Stimulated activated naive CD8-positive, alpha-beta T cell treated with anti-CD3 and anti-CD28 coated beads, Interleukin-15, amount 100 ng/mL, for 72 hours (primary cell): ENCODE results near the gene PPIE.
"Not testable (repeated sequence)": the region's sequence is repeated elsewhere in the genome, so short reads cannot be mapped to it uniquely, and the experiment has no call there.

ENCODE experiments used
- ATAC-seq: fragments of 150-1000 bp; cut with Tn5 transposase; 2 replicates; pipeline ENCODE4 v1.10.0; 2021; ENCODE audit warnings: mild to moderate bottlenecking, moderate library complexity
- DNase-seq, 2 donors: peaks; one replicate each; pipeline ENCODE4 v3.0.0; 2021 to 2022
- H3K27ac Mint-ChIP-seq, 2 donors: one replicate each; pipeline ENCODE4 v1.8.0; 2022; ENCODE audit warnings: mild to moderate bottlenecking in 2 of 2, mixed read lengths in 2 of 2, moderate library complexity in 2 of 2
- H3K27me3 Mint-ChIP-seq: one replicate; pipeline ENCODE4 v1.8.0; 2022; ENCODE audit warnings: mixed read lengths
- H3K4me1 Mint-ChIP-seq: one replicate; pipeline ENCODE4 v1.8.0; 2022; ENCODE audit warnings: mild to moderate bottlenecking, mixed read lengths
- H3K4me3 Mint-ChIP-seq, 2 donors: one replicate each; pipeline ENCODE4 v1.8.0; 2022; ENCODE audit warnings: mild to moderate bottlenecking in 2 of 2, mixed read lengths in 2 of 2, moderate library complexity in 1 of 2
- H3K9me3 Mint-ChIP-seq, 2 donors: one replicate each; pipeline ENCODE4 v1.8.0; 2022; ENCODE audit warnings: mixed read lengths in 2 of 2

Gene PPIE

GRCh38 chr1:39791838-39792237 is 53.2 kb downstream of the PPIE start:
- H3K9me3 Mint-ChIP-seq = no peaks in the 10 kb centered on the region
- H3K27me3 Mint-ChIP-seq = peaks cover 62% of the 10 kb centered on the region
- no peak overlapping the region for H3K27ac Mint-ChIP-seq
- ATAC-seq = no peak
- no peak overlapping the region for H3K4me3 Mint-ChIP-seq
- peaks cover 14% of the 10 kb centered on the region for H3K4me1 Mint-ChIP-seq
- no peak for DNase-seq

- Mint-ChIP-seq H3K27ac (no peak overlapping the region), H3K9me3 (no peaks in the 10 kb centered on the region), H3K4me3 (no peak overlapping the region)
Measured at GRCh38 chr1:39795651-39796050, 57.0 kb downstream of the PPIE start.

GRCh38 chr1:39798859-39799769 is 60.4 kb downstream of the PPIE start:
- not testable (repeated sequence) for H3K9me3 Mint-ChIP-seq, H3K27me3 Mint-ChIP-seq
- peaks cover 17% of the 10 kb centered on the region for H3K4me1 Mint-ChIP-seq
- DNase-seq = peak; percentile 68 to 93
- H3K27ac Mint-ChIP-seq = peak overlapping the region; percentile 77 to 94
- ATAC-seq = peak; percentile 97
- H3K4me3 Mint-ChIP-seq = peak overlapping the region; percentile 60 to 67

More at GRCh38 chr1:39795651-39796050, 57.0 kb downstream of the PPIE start:
- ATAC-seq (no peak), DNase-seq (no peak)
- peaks cover 39% of the 10 kb centered on the region for H3K27me3 Mint-ChIP-seq
- peaks cover 23% of the 10 kb centered on the region for H3K4me1 Mint-ChIP-seq

- Mint-ChIP-seq H3K4me1 (peaks cover 17% of the 10 kb centered on the region), H3K27ac (peak overlapping the region; percentile 38 to 77), H3K27me3 (no peaks in the 10 kb centered on the region), H3K9me3 (no peaks in the 10 kb centered on the region), H3K4me3 (peak overlapping the region; percentile 60 to 67)
- ATAC-seq = peak; percentile 70
- DNase-seq = peak; percentile 52 to 70
Measured at GRCh38 chr1:39799770-39800470, 61.2 kb downstream of the PPIE start.

GRCh38 chr1:39800471-39800835 is 61.8 kb downstream of the PPIE start:
- Mint-ChIP-seq H3K9me3 (no peaks in the 10 kb centered on the region), H3K4me1 (peaks cover 17% of the 10 kb centered on the region), H3K27ac (no peak overlapping the region), H3K4me3 (no peak overlapping the region), H3K27me3 (no peaks in the 10 kb centered on the region)
- no peak for ATAC-seq
- DNase-seq = no peak

- Mint-ChIP-seq H3K27ac (no peak overlapping the region), H3K27me3 (no peaks in the 10 kb centered on the region), H3K4me1 (peaks cover 17% of the 10 kb centered on the region), H3K4me3 (no peak overlapping the region), H3K9me3 (no peaks in the 10 kb centered on the region)
- ATAC-seq (no peak), DNase-seq (no peak)
Measured at GRCh38 chr1:39802496-39803260, 64.0 kb downstream of the PPIE start.

- Mint-ChIP-seq H3K27ac (no peak overlapping the region), H3K9me3 (no peaks in the 10 kb centered on the region), H3K4me1 (peaks cover under 1% of the 10 kb centered on the region), H3K4me3 (no peak overlapping the region), H3K27me3 (no peaks in the 10 kb centered on the region)
- no peak for DNase-seq
- ATAC-seq = no peak
Measured at GRCh38 chr1:39805385-39805784, 66.7 kb downstream of the PPIE start.

- H3K9me3 Mint-ChIP-seq = no peaks in the 10 kb centered on the region
- no peak for ATAC-seq
Measured at GRCh38 chr1:39808784-39809517, 70.3 kb downstream of the PPIE start.

GRCh38 chr1:39812913-39813312 is 74.2 kb downstream of the PPIE start:
- DNase-seq (no peak), ATAC-seq (no peak)
- no peaks in the 10 kb centered on the region for H3K9me3 Mint-ChIP-seq
- H3K27me3 Mint-ChIP-seq = peaks cover 23% of the 10 kb centered on the region
- H3K27ac Mint-ChIP-seq = no peak overlapping the region
- peaks cover 16% of the 10 kb centered on the region for H3K4me1 Mint-ChIP-seq
- H3K4me3 Mint-ChIP-seq = no peak overlapping the region

More at GRCh38 chr1:39808784-39809517, 70.3 kb downstream of the PPIE start:
- Mint-ChIP-seq H3K27me3 (peaks cover 7% of the 10 kb centered on the region), H3K27ac (no peak overlapping the region), H3K4me3 (no peak overlapping the region), H3K4me1 (no peaks in the 10 kb centered on the region)
- no peak for DNase-seq
